ENCODE measurements around the gene HTR4.
"Not testable (repeated sequence)": the region's sequence is repeated elsewhere in the genome, so short reads cannot be mapped to it uniquely, and the experiment has no call there.

HTR4 gene

DNA sequence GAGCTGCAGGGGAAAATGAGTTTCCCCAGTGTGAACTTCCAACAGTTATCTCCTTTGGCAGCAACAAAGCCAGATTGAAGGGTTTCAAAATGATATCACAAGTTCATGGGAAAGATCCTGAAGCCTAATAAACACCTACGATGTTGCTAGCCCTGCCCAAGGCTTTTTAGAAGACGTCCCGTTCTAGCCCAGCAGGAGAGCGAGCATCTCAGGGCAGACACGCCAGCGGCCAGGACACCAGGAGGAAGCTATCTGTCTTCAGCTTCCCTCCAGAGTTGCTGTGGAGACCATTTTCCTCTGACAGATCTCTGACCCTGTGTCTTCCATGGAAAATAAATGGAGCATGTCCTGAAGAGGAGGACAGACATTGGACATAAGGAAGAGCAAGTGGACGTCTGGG is 172.1 kb downstream of the HTR4 start:
- no peak for DNase-seq (ENCODE audit: low read depth, low spot score)

DNA sequence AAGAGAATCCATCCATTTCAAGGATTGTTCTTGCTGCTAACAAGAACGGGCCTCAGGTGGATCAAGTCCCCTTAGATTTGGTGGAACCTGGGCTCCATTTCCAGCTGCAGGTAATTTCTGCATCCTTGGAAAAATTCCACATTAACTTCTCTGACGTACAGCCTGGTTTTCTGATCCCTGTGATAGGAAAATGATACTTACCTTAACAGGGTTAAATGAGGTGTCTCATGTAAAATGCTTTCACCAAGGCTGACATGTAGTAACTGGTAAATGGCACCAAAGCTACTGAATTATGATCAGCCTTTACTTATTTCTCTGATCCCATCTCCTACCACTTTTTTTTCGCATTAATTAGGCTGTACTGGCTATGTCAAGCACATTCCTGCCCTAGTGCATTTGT is 176.9 kb downstream of the HTR4 start:
- DNase-seq (ENCODE audit: low read depth, low spot score) = no peak

DNA sequence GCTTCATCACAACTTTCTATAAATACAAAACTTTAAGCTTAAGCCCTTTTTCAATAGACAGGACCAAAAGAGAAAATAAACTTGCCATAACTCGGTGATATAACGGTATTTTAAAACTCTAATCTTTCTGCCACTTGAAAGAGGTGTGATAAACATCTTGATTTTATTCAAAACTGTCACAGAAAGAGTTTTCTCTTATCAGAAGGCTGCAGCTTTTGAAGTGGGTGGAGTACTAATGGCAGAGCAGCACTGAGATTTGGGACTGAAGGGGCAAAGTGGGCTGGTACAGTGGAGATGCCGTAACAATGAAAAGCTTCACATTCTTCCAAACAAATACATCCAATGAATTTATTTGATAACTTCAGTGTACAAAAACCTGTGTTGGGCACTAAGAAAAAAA is 178.0 kb downstream of the HTR4 start:
- no peak for DNase-seq (ENCODE audit: low read depth, low spot score)

DNA sequence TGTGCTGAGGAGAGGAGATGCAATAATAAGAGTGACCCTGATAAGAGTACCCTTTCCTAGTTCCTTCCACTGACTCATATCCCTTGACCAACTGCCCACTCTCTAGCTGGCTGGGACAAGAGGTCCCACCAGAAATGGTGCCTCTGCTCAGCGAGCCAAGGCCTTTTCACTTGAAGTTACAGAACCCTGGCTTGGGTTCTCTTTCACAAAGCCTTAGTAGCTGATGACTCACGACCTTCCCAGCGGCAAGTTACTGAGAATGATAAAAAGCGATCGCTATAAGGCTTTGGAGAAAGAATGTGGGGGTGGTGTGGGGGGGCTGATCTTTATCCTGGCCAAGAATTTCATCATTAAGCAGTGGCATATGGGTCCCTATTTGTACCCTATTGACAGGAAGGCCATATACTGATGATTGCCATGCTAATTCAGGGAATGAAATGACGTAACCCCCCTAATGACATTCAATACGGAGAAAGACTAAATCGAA is 180.3 kb downstream of the HTR4 start:
- DNase-seq (ENCODE audit: low read depth, low spot score) = peak; percentile 76

DNA sequence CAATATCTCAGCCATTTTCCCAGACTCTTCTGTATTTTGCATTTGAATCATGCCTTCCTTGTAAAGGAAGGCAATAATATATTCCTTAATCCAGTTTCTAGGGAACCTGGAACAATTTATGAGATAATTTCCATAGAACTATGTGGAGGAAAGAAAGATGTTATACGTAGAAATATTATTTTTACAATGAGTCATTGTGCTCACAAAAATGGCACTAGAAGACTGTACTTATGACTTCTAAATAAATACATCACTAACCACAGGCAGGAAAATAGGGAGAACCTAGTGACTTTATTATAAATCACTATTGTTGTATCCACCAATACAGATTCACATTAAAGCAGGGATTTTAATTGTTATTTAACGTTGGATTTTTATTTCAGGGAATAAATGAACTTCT is 182.9 kb downstream of the HTR4 start:
- no peak for DNase-seq (ENCODE audit: low read depth, low spot score)

DNA sequence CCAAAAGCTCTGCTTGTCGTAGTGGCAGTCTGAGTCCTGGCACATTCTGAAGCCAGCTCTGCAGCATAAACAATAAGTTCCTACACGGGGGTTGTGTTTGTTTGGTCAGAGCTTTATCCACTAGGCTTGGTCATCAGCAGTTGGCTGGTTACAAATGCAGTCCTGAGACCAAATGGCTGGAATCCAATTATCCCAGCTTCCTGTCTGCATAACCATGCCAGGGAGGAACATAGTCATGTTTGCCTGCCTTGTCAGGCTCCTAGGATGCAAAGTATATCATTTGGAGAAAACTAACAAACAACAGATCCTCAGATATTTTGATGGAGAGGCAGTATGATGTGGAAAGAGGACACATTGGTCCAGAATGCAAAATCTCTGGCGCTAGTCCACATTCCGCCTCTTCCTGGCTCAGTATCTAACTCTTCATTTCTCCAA is 184.8 kb downstream of the HTR4 start:
- DNase-seq (ENCODE audit: low read depth, low spot score) = peak; percentile 89

DNA sequence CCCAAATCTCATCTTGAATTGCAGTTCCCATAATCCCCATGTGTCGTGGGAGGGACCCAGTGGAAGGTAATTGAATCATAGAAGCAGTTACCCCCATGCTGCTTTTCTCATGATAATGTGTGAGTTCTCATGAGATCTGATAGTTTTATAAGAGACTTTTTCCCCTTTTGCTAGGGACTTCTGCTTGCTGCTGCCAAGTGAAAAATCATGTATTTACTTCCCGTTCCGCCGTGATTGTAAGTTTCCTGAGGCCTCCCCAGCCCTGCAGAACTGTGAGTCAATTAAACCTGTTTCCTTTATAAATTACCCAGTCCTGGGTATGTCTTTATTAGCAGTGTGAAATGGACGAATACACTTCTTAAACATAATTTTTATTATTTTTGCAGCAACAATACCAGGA is 185.6 kb downstream of the HTR4 start:
- not testable (repeated sequence) for DNase-seq (ENCODE audit: low read depth, low spot score)

DNA sequence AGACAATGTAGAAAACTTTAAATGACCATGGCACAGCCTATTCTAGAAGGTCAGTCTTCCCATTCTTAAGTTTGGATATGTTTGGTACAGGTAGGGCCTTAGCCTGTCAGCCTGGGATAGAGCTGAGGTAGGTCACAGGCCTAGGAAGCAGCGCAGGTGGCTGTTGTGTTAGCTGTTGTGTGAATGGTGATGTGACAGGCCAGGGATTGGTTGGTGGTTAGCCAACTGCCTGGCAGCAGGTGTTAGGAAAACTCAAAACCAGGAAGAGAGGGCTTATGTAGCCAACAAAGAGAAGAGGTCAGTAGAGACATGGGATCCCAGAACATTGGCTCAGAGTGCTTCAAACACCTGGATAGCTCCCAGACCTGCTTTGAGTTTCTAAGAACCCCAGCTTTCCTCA is 186.4 kb downstream of the HTR4 start:
- DNase-seq (ENCODE audit: low read depth, low spot score) = no peak

DNA sequence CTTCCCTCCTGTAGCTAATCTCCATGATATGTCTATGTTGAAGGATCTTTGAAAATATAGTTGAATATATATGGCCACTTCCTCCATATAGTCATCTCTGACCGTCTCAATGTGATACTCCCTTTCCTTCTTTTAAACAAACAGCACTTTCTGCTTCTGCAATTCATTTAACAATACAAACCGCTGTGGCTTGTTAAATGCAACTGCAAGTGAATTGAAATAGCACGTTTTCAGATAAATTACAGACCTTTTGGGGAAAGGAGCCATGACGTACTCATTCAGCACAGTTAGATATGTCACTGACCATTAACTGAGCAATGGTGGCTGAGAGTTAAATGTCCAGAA is 188.1 kb downstream of the HTR4 start:
- no peak for DNase-seq (ENCODE audit: low read depth, low spot score)

DNA sequence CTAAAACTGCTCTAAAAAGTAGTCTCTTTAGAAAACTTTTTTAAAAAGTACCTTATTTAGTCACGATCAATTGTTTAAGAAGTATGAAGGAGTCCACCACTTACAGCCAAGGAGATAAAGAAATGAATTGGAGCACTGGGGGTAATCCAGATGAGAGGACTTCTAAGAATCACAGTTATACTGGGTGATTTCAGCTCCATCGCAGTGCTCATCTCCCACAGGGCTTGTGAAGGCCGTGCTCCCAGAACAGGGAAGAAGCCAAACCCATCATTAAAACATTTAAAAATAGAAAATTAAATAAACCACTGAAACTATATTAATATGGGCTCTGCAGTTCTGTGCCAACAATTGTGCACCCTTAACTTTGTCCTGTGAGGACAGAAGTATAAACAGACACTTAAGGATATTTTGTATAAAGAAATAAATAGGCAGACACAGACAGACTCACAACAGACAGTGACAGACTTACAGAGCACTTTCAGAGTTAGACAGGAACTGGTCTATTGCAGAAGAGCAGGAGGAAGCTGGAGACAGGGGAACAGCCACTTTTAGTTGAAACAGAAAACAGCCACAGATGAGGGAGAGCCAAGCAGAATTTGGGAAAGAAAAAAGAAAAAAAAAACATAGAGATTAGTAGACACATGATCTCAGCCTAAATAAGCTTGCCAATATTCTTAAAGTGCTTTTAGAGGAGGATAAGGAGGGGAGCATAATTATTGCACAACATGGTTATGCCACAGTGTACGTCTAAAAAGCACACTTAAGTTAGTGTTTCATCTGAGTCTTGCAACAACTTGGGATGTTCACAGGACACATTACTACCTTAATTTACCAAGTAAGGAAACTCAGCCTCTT is 188.7 kb downstream of the HTR4 start:
- no peak for DNase-seq (ENCODE audit: low read depth, low spot score)

DNA sequence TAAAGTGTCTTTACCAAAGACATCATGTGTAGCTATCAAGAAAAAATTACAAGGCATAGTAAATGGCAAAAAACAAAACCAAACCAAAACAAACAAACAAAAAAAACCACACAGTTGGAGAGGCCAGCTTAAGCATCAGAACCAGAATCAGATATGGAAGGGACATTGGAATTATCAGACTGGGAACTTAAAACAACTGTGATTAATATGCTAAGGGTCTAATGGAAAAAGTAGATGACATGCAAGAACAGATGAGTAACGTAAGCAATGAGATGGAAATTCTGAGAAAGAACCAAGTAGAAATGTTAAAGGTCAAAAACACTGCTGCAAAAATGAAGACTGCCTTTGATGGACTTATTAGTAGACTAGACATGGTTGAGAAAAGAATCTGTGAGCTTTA is 194.7 kb downstream of the HTR4 start:
- no peak for DNase-seq (ENCODE audit: low read depth, low spot score)

DNA sequence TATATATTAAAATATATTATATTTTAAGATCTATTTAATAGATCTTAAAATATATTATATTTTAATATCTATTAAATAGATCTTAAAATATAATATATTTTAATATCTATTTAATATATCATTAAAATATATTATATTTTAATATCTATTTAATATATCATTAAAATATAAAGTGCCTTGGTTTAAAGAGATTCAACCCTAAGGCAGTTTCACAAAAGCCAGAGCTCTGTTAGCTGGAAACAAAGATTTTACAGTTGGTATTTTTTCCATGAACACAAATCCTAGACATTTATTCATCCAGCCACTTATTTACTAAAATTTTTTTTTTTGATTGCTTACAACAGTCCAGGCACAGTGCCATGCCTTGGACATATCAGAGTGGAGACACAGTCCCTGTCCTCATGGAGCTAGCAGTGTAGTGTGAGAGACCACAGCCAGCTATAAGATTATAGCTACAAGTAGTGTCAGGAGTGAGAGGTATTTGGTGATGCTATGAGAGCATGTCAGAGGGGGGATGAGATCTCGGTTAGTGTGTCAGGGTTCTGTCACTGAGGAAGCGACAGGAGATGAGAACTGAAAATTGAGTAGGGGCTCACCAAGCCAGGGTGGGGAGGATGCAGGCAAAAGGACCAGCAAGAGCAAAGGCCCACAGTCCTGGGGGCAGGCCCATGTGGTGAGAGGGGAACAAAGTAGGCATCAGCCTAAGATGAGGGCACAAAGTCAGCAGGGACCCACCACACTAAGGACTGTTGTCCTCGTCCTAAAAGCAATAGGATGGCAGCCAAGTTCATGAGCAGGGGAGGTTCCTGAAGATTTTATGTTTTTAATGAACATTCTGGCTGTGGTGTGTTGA is 196.1 kb downstream of the HTR4 start:
- DNase-seq (ENCODE audit: low read depth, low spot score) = no peak

DNA sequence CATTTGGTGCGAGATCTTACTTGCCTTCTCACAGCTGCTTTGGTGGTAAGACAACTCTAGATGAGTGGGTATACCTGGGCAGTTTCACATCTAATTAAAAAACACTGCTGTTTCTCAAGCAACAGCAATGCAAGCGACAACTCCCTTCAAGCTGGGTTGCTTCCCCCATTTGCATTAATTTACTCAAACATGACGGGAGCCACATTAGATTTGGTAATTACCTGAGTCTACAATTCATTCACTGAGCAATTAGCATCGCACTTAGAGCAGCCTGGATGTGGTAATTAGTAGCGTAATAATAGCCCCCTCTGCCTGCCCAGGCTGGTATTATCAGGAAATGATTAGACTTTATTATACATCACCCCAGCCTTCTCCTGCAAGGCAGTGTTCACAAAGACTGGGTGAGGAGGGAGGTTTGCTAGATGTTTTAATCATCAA is 197.1 kb downstream of the HTR4 start:
- DNase-seq (ENCODE audit: low read depth, low spot score) = peak; percentile 19

DNA sequence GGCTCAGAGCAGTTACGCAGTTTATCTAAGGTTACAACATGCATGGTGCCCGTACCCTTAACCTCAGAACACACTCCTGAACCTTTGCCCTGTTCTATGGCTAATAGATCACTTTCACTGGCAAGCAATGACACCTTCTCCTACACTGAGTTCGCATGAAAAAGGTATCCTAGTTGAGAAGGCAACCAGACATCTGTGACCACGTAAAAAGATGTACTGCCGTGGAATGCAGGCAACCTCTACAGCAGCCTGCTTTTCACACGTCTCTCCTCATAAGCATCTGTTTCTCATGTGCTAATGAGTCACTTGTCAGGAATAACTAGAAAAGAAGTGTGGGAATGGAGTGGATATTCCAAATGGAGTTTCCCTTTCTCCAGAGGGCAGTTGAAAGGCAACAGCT is 199.1 kb downstream of the HTR4 start:
- DNase-seq (ENCODE audit: low read depth, low spot score) = peak; percentile 52

DNA sequence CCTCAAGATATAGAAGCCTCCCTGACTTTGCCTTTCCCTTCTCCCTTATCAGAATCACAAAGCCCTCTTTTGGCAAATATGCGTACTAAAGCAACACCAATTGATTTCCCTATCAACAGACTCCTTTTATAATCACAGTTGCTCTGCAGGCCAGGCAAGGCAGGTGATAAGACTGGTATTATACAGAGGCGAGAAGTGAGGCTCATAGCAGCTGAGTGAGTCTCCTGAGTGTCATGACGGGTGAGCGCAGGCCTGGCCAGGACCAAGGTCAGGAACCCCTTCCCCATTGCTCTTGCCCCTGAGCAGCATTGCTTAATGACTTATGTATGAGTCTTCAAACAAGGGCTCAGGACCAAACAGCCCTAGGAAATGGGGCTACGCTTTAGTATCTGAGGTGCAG is 199.8 kb downstream of the HTR4 start:
- DNase-seq (ENCODE audit: low read depth, low spot score) = no peak

DNA sequence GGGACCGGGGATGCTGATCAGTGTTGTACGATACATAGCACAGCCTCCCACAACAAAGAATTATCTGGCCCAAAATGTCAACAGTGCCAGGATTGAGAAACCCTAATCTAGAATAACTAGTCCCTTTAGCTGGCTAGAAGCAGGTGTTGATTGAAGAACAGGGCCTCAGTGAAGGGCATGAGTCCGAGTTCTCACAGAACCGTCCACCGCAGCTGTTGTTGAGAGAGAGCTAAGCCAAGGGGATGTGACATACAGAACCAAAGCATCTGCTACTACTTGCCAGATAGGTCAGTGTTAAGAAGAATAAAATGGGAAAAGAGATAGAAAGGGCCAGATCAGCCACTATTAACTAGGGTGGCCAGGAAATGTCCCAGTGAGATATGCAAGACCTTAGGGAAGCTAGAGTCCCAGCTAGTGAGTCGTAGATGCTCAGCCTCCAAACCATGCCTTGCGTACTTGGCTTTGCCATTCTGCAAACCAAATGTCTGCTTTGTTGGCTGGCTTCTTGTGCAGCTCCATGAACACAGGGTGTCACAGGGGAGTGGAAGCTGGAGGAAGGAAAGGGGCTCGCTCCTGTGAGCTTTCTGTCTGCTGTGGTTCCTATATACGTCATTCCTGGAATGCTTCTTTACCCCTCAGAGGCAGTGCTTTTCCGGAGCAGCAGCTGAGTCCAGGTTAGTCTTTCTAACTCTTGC is 201.7 kb downstream of the HTR4 start:
- DNase-seq (ENCODE audit: low read depth, low spot score) = no peak

DNA sequence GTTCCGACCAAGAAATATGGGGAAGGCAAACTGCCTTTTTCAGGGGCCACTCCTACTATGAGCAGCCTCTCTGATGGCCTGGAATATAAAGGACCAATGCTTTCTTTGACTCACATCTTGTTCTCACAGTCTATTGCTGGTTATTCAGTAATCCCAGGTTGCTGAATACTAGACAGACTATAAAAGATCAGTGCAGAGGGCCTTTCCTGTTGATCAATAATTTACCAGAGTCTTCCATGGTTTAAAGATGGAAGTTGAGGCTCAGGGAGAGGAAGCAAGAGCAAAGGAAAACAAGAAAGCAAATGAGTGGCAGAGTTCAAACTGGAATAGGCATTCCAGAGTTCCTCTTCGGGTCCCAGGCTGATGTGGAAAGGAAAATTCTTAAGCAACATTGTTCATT is 207.7 kb downstream of the HTR4 start:
- no peak for DNase-seq (ENCODE audit: low read depth, low spot score)

DNA sequence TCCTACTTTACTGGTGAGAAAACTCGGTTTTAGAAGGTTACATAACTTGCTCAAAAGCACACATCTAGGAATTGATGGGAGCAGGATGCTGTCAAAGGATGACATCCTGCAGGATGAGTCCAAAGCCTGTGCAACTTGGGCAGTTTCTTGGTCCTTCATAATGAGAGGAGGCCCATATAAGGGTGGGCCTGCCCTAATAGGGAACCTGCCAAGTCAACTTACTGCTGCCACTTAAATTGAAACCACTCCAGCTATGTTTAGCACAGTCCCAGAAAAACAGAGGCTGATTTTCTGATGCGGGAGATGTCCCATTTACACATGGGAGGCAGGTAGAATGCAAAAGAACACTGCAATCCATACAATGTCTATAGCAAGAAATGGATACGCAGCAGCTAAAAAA is 208.7 kb downstream of the HTR4 start:
- no peak for DNase-seq (ENCODE audit: low read depth, low spot score)

DNA sequence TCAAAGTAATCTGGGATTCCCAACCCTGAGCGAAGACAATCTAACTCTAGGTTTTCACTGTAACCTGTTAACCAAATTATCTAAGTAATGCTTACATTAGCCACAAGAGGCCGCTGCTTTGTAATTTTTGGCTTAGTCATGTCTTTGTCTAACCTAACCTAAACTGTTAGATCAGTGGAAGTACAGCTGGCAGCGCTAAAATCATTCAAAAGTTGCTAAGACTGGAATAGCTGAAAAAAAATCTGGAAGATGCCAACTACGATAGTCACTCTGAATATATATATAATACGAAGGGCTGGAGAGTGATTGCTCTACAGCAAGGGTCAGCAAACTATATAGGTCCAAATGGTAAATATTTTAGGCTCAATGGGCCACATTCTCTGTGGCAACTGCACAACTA is 210.3 kb downstream of the HTR4 start:
- DNase-seq (ENCODE audit: low read depth, low spot score) = peak; percentile 80

DNA sequence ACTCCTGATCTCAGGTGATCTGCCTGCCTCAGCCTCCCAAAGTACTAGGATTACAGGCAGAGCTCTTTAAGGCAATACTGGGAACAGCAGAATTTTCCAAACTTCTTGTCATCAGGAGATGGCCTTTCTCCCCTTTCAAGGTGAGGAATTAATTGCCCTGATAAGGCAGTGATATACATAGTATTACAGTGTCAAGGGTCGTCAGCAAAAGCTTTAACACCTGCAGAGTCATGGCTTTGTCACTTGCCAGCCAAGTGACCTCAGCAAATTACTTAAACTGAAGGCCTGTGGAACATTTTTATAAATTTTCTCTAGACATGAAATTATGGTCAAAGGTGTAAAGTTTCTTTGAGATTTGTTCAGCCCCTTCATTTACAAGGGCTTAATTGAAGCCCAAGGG is 211.1 kb downstream of the HTR4 start:
- DNase-seq (ENCODE audit: low read depth, low spot score) = no peak

DNA sequence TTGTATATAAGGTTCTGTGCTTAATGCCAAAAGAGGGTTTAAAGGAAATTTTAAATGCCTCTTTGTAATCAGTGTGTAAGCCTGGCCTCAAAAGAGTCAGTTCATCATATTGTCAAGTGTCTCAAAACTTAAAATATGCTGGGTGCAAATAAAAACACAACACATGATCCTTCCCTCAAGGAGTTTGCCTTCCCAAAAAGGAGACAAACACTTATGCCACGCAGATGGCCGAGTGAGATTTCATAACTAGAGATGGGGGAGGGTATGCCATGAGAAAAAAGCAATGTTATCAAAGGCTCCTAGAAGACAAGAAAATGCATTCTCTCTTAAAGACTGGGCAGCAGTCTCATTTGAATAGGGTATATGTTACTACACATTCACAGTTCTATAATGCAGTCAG is 215.4 kb downstream of the HTR4 start:
- no peak for DNase-seq (ENCODE audit: low read depth, low spot score)

DNA sequence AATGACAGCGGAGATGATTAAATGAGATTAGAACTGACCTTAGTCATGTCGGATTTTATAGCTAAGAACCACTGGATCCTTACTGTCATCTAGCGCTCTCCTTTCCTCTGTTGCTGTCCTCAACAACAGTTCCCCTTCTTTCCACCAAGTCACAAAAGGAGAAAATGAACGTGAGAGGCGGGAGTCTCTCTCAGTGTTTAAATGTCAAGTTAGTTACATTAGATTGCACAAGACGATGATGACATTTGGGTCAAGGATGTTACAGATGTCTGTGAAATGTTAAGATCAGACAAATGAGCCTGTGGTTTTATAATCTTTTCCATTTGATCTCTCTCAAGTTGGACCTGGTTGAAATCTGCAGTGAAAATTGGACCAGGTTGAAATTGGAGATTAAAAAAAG is 217.1 kb downstream of the HTR4 start:
- DNase-seq (ENCODE audit: low read depth, low spot score) = no peak

Measured in astrocyte of the hippocampus (primary cell).